Natural killer cell (primary cell): ENCODE measurements around the gene VPS13D. TPM values are rescaled to one million over a fixed set of nuclear protein-coding genes. Genes with fewer than 3 reads are reported as not detected.
"Not testable (repeated sequence)": the region's sequence is repeated elsewhere in the genome, so short reads cannot be mapped to it uniquely, and the experiment has no call there.

Experiments used
- ATAC-seq, 3 donors: fragments of 150-1000 bp in 2 of 3; fragments of 200-7000 bp in 1 of 3; cut with Tn5 transposase; 1 replicate in 1 of 3; 2 replicates in 2 of 3; pipeline ENCODE4 v1.10.0; 2021; ENCODE audit warnings: mild to moderate bottlenecking in 2 of 3, moderate library complexity in 2 of 3
- DNase-seq, 2 donors: peaks; one replicate each; pipeline versions ENCODE4 v3.0.0 to v3.0.0-alpha.2; 2013 to 2021; ENCODE audit warnings: mixed read lengths in 1 of 2
- H3K27ac ChIP-seq: one replicate; pipeline ENCODE4 v1.5.1; 2013; ENCODE audit warnings: mild to moderate bottlenecking, low read length
- H3K27me3 ChIP-seq: one replicate; pipeline ENCODE4 v1.6.1; 2013; ENCODE audit warnings: low read length; ENCODE audit not compliant: control insufficient read depth, insufficient read depth
- H3K36me3 ChIP-seq: one replicate; pipeline ENCODE4 v1.6.1; 2013; ENCODE audit warnings: low read length; ENCODE audit not compliant: control insufficient read depth, insufficient read depth
- H3K4me1 ChIP-seq: one replicate; pipeline ENCODE4 v1.6.1; 2013; ENCODE audit warnings: low read length; ENCODE audit not compliant: control insufficient read depth, insufficient read depth
- H3K4me3 ChIP-seq: one replicate; pipeline ENCODE4 v1.5.1; 2013; ENCODE audit warnings: low read length
- H3K9me3 ChIP-seq: one replicate; pipeline ENCODE4 v1.6.1; 2013; ENCODE audit warnings: low read length; ENCODE audit not compliant: control insufficient read depth, insufficient read depth
- H3K27ac Mint-ChIP-seq, 2 donors: one replicate each; pipeline ENCODE4 v1.8.0; 2022; ENCODE audit warnings: mild to moderate bottlenecking in 2 of 2, mixed read lengths in 2 of 2, moderate library complexity in 1 of 2
- H3K27me3 Mint-ChIP-seq, 2 donors: one replicate each; pipeline ENCODE4 v1.8.0; 2022; ENCODE audit warnings: low read depth in 2 of 2, mixed read lengths in 2 of 2
- H3K36me3 Mint-ChIP-seq: one replicate; pipeline ENCODE4 v1.8.0; 2022; ENCODE audit warnings: mixed read lengths
- H3K4me1 Mint-ChIP-seq, 2 donors: one replicate each; pipeline ENCODE4 v1.8.0; 2022; ENCODE audit warnings: mixed read lengths in 2 of 2
- H3K4me3 Mint-ChIP-seq: one replicate; pipeline ENCODE4 v1.8.0; 2022; ENCODE audit warnings: mild to moderate bottlenecking, moderate library complexity, mixed read lengths
- H3K9me3 Mint-ChIP-seq, 2 donors: one replicate each; pipeline ENCODE4 v1.8.0; 2022; ENCODE audit warnings: mixed read lengths in 2 of 2
- WGBS: methylation state at CpG from one replicate; pipeline ENCODE4 v1.1.7; 2013; ENCODE audit warnings: missing lambda C conversion rate; ENCODE audit not compliant: insufficient coverage; 5-methylcytosine and 5-hydroxymethylcytosine counted together
- intact Hi-C: fragments of 100-400 bp; cut with micrococcal nuclease; formaldehyde crosslinking; loops from one replicate; pipeline ENCODE4 v1.14.2; 2022
- total RNA-seq, 4 donors: library from RNA; stranded (reverse); fragments of 120-200 nt in 1 of 4; gene quantifications; one replicate each; pipeline versions ENCODE4 v1.2.3 to v1.2.4, GENCODE V29; 2013 to 2022
- TF ChIP-seq, protein P1 (sequence below): fragments of 200-600 bp; IDR thresholded peaks from one replicate; pipeline ENCODE4 v1.8.0; 2022; ENCODE audit warnings: antibody characterized with exemption

VPS13D gene
- total RNA-seq, 3 donors from 2014 or later (not counting 1 experiment from before 2014, with no cell fraction given): 66.3 to 94.0 (median 81.7) TPM

GRCh38 chr1:12537294-12537693 lies 307.5 kb downstream of the VPS13D start:
- WGBS: 92% methylated on average over 4 of the region's 4 CpGs

GRCh38 chr1:12537906-12538461 lies 308.2 kb downstream of the VPS13D start:
- H3K36me3 ChIP-seq: no peaks in the 10 kb centered on the region
- Mint-ChIP-seq H3K4me1 (peaks cover 0 to 13% of the 10 kb centered on the region in 2 donors), H3K4me3 (no peak overlapping the region), H3K27me3 (peaks cover 0 to 4% of the 10 kb centered on the region in 2 donors), H3K36me3 (peaks cover 18% of the 10 kb centered on the region), H3K27ac (no peak overlapping the region), H3K9me3 (no peaks in the 10 kb centered on the region)
- 84% methylated on average over 3 of the region's 3 CpGs for WGBS
- no peaks in the 10 kb centered on the region for H3K27me3 ChIP-seq
- H3K27ac ChIP-seq: no peak overlapping the region
- intact Hi-C loops: no loop called here
- DNase-seq (no peak), ATAC-seq (no peak)
- H3K9me3 ChIP-seq: peaks cover 2% of the 10 kb centered on the region
- H3K4me3 ChIP-seq: no peak overlapping the region
- TF ChIP-seq, protein P1, sequence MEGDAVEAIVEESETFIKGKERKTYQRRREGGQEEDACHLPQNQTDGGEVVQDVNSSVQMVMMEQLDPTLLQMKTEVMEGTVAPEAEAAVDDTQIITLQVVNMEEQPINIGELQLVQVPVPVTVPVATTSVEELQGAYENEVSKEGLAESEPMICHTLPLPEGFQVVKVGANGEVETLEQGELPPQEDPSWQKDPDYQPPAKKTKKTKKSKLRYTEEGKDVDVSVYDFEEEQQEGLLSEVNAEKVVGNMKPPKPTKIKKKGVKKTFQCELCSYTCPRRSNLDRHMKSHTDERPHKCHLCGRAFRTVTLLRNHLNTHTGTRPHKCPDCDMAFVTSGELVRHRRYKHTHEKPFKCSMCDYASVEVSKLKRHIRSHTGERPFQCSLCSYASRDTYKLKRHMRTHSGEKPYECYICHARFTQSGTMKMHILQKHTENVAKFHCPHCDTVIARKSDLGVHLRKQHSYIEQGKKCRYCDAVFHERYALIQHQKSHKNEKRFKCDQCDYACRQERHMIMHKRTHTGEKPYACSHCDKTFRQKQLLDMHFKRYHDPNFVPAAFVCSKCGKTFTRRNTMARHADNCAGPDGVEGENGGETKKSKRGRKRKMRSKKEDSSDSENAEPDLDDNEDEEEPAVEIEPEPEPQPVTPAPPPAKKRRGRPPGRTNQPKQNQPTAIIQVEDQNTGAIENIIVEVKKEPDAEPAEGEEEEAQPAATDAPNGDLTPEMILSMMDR: no peak
- H3K4me1 ChIP-seq: no peaks in the 10 kb centered on the region

More at GRCh38 chr1:12537294-12537693, 307.5 kb downstream of the VPS13D start:
- peaks cover 2% of the 10 kb centered on the region for H3K9me3 ChIP-seq
- H3K4me3 Mint-ChIP-seq: no peak overlapping the region
- DNase-seq (no peak), ATAC-seq (no peak)
- H3K4me3 ChIP-seq: no peak overlapping the region
- H3K27ac Mint-ChIP-seq: no peak overlapping the region
- peaks cover 18% of the 10 kb centered on the region for H3K36me3 Mint-ChIP-seq
- peaks cover 0 to 13% of the 10 kb centered on the region in 2 donors for H3K4me1 Mint-ChIP-seq
- intact Hi-C loops: no loop called here
- TF ChIP-seq, protein P1: no peak
- no peaks in the 10 kb centered on the region for H3K9me3 Mint-ChIP-seq
- no peaks in the 10 kb centered on the region for H3K4me1 ChIP-seq
- no peaks in the 10 kb centered on the region for H3K27me3 ChIP-seq
- H3K27me3 Mint-ChIP-seq: peaks cover 0 to 4% of the 10 kb centered on the region in 2 donors
- no peak overlapping the region for H3K27ac ChIP-seq
- no peaks in the 10 kb centered on the region for H3K36me3 ChIP-seq

DNA sequence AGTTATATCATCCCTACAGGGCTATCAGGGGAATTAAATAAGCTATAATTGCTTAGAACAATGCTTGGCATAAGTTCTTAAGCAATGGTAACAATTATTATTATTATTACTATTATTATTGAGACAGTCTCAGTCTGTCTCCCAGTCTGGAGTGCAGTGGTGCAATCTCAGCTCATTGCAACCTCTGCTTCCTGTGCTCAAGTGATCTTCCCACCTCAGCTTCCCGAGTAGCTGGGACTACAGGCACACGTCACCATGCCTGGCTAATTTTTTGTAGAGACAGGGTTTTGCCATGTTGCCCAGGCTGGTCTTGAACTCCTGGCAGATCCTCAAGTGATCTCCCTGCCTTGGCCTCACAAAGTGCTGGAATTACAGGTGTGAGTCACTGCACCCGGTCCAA lies 308.7 kb downstream of the VPS13D start:
- intact Hi-C loops, DNase-seq, H3K36me3 ChIP-seq, H3K27ac ChIP-seq, H3K9me3 ChIP-seq, H3K4me1 ChIP-seq, H3K27me3 ChIP-seq, H3K27ac Mint-ChIP-seq, H3K9me3 Mint-ChIP-seq, ATAC-seq, H3K27me3 Mint-ChIP-seq, H3K4me3 Mint-ChIP-seq, H3K4me3 ChIP-seq: not testable (repeated sequence)
- WGBS: 93% methylated on average over 2 of the region's 3 CpGs
- H3K36me3 Mint-ChIP-seq: peaks cover 18% of the 10 kb centered on the region
- H3K4me1 Mint-ChIP-seq: peaks cover 0 to 13% of the 10 kb centered on the region in 2 donors

DNA sequence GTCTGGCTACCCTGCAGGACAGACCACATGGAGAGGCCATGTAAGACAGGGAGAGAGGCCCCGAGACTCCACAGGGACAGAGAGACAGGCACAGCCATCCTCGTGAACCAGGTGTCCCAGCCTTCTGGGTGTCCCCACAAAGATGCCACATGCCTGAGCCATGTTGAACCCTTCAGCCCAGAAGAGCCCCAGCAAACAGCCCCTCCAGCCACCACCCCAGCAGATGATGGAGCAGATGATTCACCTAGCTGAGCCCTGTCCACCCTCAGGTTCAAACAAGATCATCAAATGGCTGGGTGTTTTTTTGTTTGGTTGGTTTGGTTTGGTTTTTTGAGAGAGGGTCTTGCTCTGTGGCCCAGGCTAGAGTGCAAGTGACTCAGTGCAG lies 309.5 kb downstream of the VPS13D start:
- Histone ChIP-seq H3K36me3 (no peaks in the 10 kb centered on the region), H3K4me1 (no peaks in the 10 kb centered on the region), H3K27ac (no peak overlapping the region), H3K9me3 (peaks cover 2% of the 10 kb centered on the region), H3K4me3 (no peak overlapping the region), H3K27me3 (no peaks in the 10 kb centered on the region)
- Mint-ChIP-seq H3K27ac (no peak overlapping the region), H3K4me3 (no peak overlapping the region), H3K36me3 (peaks cover 18% of the 10 kb centered on the region), H3K27me3 (peaks cover 0 to 4% of the 10 kb centered on the region in 2 donors), H3K4me1 (peaks cover 0 to 13% of the 10 kb centered on the region in 2 donors), H3K9me3 (no peaks in the 10 kb centered on the region)
- ATAC-seq: no peak
- DNase-seq: no peak
- 89% methylated on average over 2 of the region's 2 CpGs for WGBS
- intact Hi-C loops: no loop called here
- TF ChIP-seq, protein P1: no peak
